GM19193 (cell line): ENCODE data around the gene SLC25A45.
A peak's percentile ranks its signal among the peaks of the same experiment; 100 is the strongest.

Experiments used
- POLR2A ChIP-seq: IDR thresholded peaks from 4 replicates; pipeline ENCODE4 v1.6.1; 2011; ENCODE audit not compliant: insufficient read depth, insufficient read length; ENCODE audit errors: extremely low read depth

Gene SLC25A45

GRCh38 chr11:65375012-65375411 is 7.4 kb downstream of the SLC25A45 start:
- no peak for TF ChIP-seq POLR2A

GRCh38 chr11:65373839-65374580 is 8.4 kb downstream of the SLC25A45 start:
- TF ChIP-seq POLR2A = no peak

GRCh38 chr11:65370659-65371049 is 11.8 kb downstream of the SLC25A45 start:
- no peak for TF ChIP-seq POLR2A

- no peak for TF ChIP-seq POLR2A
Observed at GRCh38 chr11:65366340-65366773, 16.1 kb downstream of the SLC25A45 start.

- TF ChIP-seq POLR2A = no peak
Observed at GRCh38 chr11:65363770-65364169, 18.7 kb downstream of the SLC25A45 start.

GRCh38 chr11:65362966-65363365 is 19.5 kb downstream of the SLC25A45 start:
- no peak for TF ChIP-seq POLR2A

GRCh38 chr11:65362320-65362931 is 20.0 kb downstream of the SLC25A45 start:
- TF ChIP-seq POLR2A = no peak

- no peak for TF ChIP-seq POLR2A
Observed at GRCh38 chr11:65357856-65358356, 24.5 kb downstream of the SLC25A45 start.

- no peak for TF ChIP-seq POLR2A
Observed at GRCh38 chr11:65356394-65356972, 26.0 kb downstream of the SLC25A45 start.

GRCh38 chr11:65355776-65356393 is 26.6 kb downstream of the SLC25A45 start:
- no peak for TF ChIP-seq POLR2A

GRCh38 chr11:65355013-65355775 is 27.3 kb downstream of the SLC25A45 start:
- TF ChIP-seq POLR2A = no peak

GRCh38 chr11:65354265-65355012 is 28.0 kb downstream of the SLC25A45 start, which contains the start of gene TIGD3:
Gene TIGD3 (plus strand): TSS chr11:65354751. CDS start chr11:65355809, 1,058 bp downstream.
- peak; percentile 55 for TF ChIP-seq POLR2A

- no peak for TF ChIP-seq POLR2A
Observed at GRCh38 chr11:65353900-65354264, 28.6 kb downstream of the SLC25A45 start.

- no peak for TF ChIP-seq POLR2A
Observed at GRCh38 chr11:65353376-65353775, 29.1 kb downstream of the SLC25A45 start.
